Thyroid gland (tissue), 4 donors: ENCODE results near the gene ITM2B.

ENCODE experiments used
- CTCF ChIP-seq, 6 experiments: fragments of 200-600 bp in 3 of 6; fragments of 450-650 bp in 3 of 6; sonication (generic) in 3 of 6; IDR thresholded peaks; one replicate each; pipeline ENCODE4 v1.5.1; 2016 to 2019; ENCODE audit warnings: antibody characterized with exemption in 6 of 6, mild to moderate bottlenecking in 2 of 6, inconsistent platforms in 1 of 6, moderate library complexity in 1 of 6
- POLR2A ChIP-seq, 2 donors: fragments of 450-650 bp; IDR thresholded peaks; one replicate each; pipeline ENCODE4 v1.6.1; 2017; ENCODE audit warnings: antibody characterized with exemption in 2 of 2, mild to moderate bottlenecking in 2 of 2, moderate library complexity in 1 of 2

- TF ChIP-seq CTCF (IDR thresholded peaks at IDR 0.05) (no peak), POLR2A (IDR thresholded peaks at IDR 0.05) (no peak)
Observed at GRCh38 chr13:48251611-48252081, 18.6 kb downstream of the ITM2B start.
